Measurements from ENCODE around the gene VASH1.

Gene VASH1

DNA sequence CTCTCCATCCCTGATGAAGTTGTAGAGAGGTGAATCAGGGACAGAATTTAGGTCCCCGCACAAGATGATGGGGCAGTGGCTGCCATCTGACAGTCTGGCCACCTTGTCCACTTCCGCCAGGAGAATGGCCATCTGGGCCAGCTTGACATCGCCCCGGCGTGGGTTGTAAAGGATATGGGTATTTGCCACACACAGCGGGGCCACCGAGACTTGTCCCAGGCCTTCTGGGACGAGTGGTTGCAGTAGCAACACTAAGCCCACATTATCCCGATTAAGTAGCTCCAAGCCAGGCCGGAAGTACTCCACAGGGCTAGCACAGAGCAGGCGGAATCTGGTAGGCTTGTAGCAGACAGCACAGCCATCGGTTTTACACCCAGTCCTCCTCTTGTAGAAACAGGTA lies 45.2 kb downstream of the VASH1 start:
- TF ChIP-seq EZH2phosphoT487 (conservative IDR thresholded peaks at IDR 0.05; ENCODE audit: low read length), result no peak
- no peak for TF ChIP-seq CTCF (IDR thresholded peaks at IDR 0.05; ENCODE audit: insufficient read depth, low read length, poor library complexity, severe bottlenecking)
- H3K36me3 ChIP-seq (ENCODE audit: low read length), result no peaks in the 10 kb centered on the region
- H2AFZ ChIP-seq (ENCODE audit: low read depth, low read length, severe bottlenecking), result no peak overlapping the region
- H3K9me3 ChIP-seq (ENCODE audit: insufficient read depth, low read length), result no peaks in the 10 kb centered on the region
- H3F3A ChIP-seq (ENCODE audit: insufficient read depth), result no peaks in the 10 kb centered on the region
- no peak overlapping the region for H3K9ac ChIP-seq (ENCODE audit: low read length)
- no peaks in the 10 kb centered on the region for H3K9me2 ChIP-seq (replicated peaks; ENCODE audit: insufficient read depth, low read length)
- H4K20me1 ChIP-seq (ENCODE audit: low read depth, low read length), result no peaks in the 10 kb centered on the region
- no peak overlapping the region for H3K4me3 ChIP-seq (ENCODE audit: insufficient read depth, low read length, poor library complexity, severe bottlenecking)
- H3K79me2 ChIP-seq (ENCODE audit: insufficient read depth, low read length), result peaks cover 3% of the 10 kb centered on the region; the same call in 1 of the 2 replicates
- H3K4me2 ChIP-seq (ENCODE audit: low read depth, low read length, poor library complexity, severe bottlenecking), result no peak overlapping the region
- H3K27me3 ChIP-seq (ENCODE audit: low read length), result no peaks in the 10 kb centered on the region
- H3K27ac ChIP-seq (ENCODE audit: low read depth, low read length), result no peak overlapping the region

DNA sequence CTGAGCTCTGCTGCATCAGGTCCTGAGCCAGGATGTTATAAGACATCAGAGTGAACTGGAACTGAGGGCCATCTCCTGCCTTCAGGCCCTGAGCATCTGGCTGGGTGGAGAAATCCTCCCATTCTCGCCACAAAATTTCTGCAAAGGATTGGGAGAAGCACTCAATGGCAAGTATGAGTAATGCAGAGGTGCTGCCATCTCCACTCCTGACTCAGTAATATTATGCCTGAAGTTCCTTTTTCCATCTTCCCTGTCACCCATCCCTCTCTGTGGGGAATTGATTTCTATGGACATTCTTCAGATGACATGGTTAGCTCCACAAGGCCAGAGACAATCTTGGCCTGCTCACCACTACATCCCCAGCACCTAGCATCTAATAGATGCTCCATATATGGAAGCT lies 46.7 kb downstream of the VASH1 start:
- Histone ChIP-seq H3K4me2 (ENCODE audit: low read depth, low read length, poor library complexity, severe bottlenecking) (no peak overlapping the region), H2AFZ (ENCODE audit: low read depth, low read length, severe bottlenecking) (no peak overlapping the region), H3K79me2 (ENCODE audit: insufficient read depth, low read length) (peaks cover 3% of the 10 kb centered on the region; the same call in 1 of the 2 replicates), H4K20me1 (ENCODE audit: low read depth, low read length) (no peaks in the 10 kb centered on the region), H3K9me2 (replicated peaks; ENCODE audit: insufficient read depth, low read length) (no peaks in the 10 kb centered on the region), H3K36me3 (ENCODE audit: low read length) (no peaks in the 10 kb centered on the region), H3K4me3 (ENCODE audit: insufficient read depth, low read length, poor library complexity, severe bottlenecking) (no peak overlapping the region), H3K9ac (ENCODE audit: low read length) (no peak overlapping the region), H3K27me3 (ENCODE audit: low read length) (no peaks in the 10 kb centered on the region), H3K27ac (ENCODE audit: low read depth, low read length) (no peak overlapping the region), H3K9me3 (ENCODE audit: insufficient read depth, low read length) (no peaks in the 10 kb centered on the region), H3F3A (ENCODE audit: insufficient read depth) (no peaks in the 10 kb centered on the region)
- TF ChIP-seq EZH2phosphoT487 (conservative IDR thresholded peaks at IDR 0.05; ENCODE audit: low read length), result no peak
- no peak for TF ChIP-seq CTCF (IDR thresholded peaks at IDR 0.05; ENCODE audit: insufficient read depth, low read length, poor library complexity, severe bottlenecking)

GRCh38 chr14:76808990-76809389 lies 47.7 kb downstream of the VASH1 start:
- Histone ChIP-seq H3F3A (ENCODE audit: insufficient read depth) (no peaks in the 10 kb centered on the region), H3K9ac (ENCODE audit: low read length) (no peak overlapping the region), H3K4me2 (ENCODE audit: low read depth, low read length, poor library complexity, severe bottlenecking) (no peak overlapping the region), H3K9me2 (replicated peaks; ENCODE audit: insufficient read depth, low read length) (no peaks in the 10 kb centered on the region), H2AFZ (ENCODE audit: low read depth, low read length, severe bottlenecking) (no peak overlapping the region), H4K20me1 (ENCODE audit: low read depth, low read length) (no peaks in the 10 kb centered on the region), H3K4me3 (ENCODE audit: insufficient read depth, low read length, poor library complexity, severe bottlenecking) (no peak overlapping the region), H3K36me3 (ENCODE audit: low read length) (no peaks in the 10 kb centered on the region), H3K27me3 (ENCODE audit: low read length) (no peaks in the 10 kb centered on the region), H3K27ac (ENCODE audit: low read depth, low read length) (no peak overlapping the region), H3K79me2 (ENCODE audit: insufficient read depth, low read length) (peaks cover 3% of the 10 kb centered on the region; the same call in 1 of the 2 replicates), H3K9me3 (ENCODE audit: insufficient read depth, low read length) (no peaks in the 10 kb centered on the region)
- TF ChIP-seq EZH2phosphoT487 (conservative IDR thresholded peaks at IDR 0.05; ENCODE audit: low read length) (no peak), CTCF (IDR thresholded peaks at IDR 0.05; ENCODE audit: insufficient read depth, low read length, poor library complexity, severe bottlenecking) (no peak)

Measured in SU-DHL-6 (cell line).